Measurements from ENCODE around the gene SRCAP.

The SRCAP gene

DNA sequence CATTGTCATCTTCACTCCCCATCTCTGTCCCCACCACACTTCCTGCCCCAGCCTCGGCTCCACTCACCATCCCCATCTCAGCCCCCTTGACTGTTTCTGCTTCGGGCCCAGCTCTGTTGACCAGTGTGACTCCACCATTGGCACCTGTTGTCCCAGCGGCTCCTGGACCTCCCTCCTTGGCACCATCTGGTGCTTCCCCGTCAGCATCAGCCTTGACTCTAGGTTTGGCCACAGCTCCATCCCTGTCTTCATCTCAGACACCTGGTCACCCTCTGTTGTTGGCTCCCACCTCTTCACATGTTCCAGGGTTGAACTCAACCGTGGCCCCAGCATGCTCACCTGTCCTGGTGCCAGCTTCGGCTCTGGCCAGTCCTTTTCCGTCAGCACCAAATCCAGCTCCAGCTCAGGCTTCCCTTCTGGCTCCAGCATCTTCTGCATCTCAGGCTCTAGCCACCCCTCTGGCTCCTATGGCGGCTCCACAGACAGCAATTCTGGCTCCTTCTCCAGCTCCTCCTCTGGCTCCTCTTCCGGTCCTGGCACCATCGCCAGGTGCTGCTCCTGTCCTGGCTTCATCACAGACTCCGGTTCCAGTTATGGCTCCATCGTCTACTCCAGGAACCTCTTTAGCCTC lies 24.9 kb downstream of the SRCAP start:
- Histone ChIP-seq H3K4me1 (ENCODE audit: control insufficient read depth, insufficient read depth, low read length) (no peaks in the 10 kb centered on the region), H3K27ac (ENCODE audit: extremely low read depth, low read depth, low read length) (no peak overlapping the region), H3K36me3 (ENCODE audit: control insufficient read depth in 2 of 2, insufficient read depth in 1 of 2, low read length in 2 of 2) (peaks cover 67 to 98% of the 10 kb centered on the region in 2 experiments), H3K4me3 (ENCODE audit: low read depth, low read length) (no peak overlapping the region), H3K9me3 (ENCODE audit: control insufficient read depth, insufficient read depth, low read depth, low read length) (no peaks in the 10 kb centered on the region)
- ChIA-PET POLR2A (interaction anchor here (0.5 to 1.9 kb wide), 8 partner anchors 9 to 309 kb away, joined by 3 to 8 read pairs (median 3); partner anchors contain the start of genes PHKG2 and SRCAP), CTCF (interaction anchor here (0.6 to 1.5 kb wide), 2 partner anchors 21 to 928 kb away, joined by 3 read pairs; no protein-coding TSS in a partner anchor)
- peak; percentile 82 for TF ChIP-seq SCRT2 (tag by site-specific recombination; IDR thresholded peaks at IDR 0.05)
- TF ChIP-seq ZNF214 (tag by site-specific recombination; IDR thresholded peaks at IDR 0.05; ENCODE audit: borderline replicate concordance): no peak
- no peak for TF ChIP-seq ELK4 (IDR thresholded peaks at IDR 0.05; ENCODE audit: borderline replicate concordance, low read depth, low read length)
- no peak for TF ChIP-seq ZNF10 (tag by site-specific recombination; IDR thresholded peaks at IDR 0.05)
- no peak for TF ChIP-seq KLF10 (tag by site-specific recombination; IDR thresholded peaks at IDR 0.05)
- TF ChIP-seq ZNF660 (tag by site-specific recombination; IDR thresholded peaks at IDR 0.05): no peak
- TF ChIP-seq ZNF362 (tag by site-specific recombination; IDR thresholded peaks at IDR 0.05): no peak
- no peak for TF ChIP-seq ZNF211 (tag by site-specific recombination; IDR thresholded peaks at IDR 0.05; ENCODE audit: low read depth)
- TF ChIP-seq ZNF600 (tag by site-specific recombination; IDR thresholded peaks at IDR 0.05): peak; percentile 44
- TF ChIP-seq ZNF48 (tag by site-specific recombination; IDR thresholded peaks at IDR 0.05): no peak
- TF ChIP-seq, protein P1, sequence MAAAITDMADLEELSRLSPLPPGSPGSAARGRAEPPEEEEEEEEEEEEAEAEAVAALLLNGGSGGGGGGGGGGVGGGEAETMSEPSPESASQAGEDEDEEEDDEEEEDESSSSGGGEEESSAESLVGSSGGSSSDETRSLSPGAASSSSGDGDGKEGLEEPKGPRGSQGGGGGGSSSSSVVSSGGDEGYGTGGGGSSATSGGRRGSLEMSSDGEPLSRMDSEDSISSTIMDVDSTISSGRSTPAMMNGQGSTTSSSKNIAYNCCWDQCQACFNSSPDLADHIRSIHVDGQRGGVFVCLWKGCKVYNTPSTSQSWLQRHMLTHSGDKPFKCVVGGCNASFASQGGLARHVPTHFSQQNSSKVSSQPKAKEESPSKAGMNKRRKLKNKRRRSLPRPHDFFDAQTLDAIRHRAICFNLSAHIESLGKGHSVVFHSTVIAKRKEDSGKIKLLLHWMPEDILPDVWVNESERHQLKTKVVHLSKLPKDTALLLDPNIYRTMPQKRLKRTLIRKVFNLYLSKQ (tag by site-specific recombination; IDR thresholded peaks at IDR 0.05; ENCODE audit: borderline replicate concordance): no peak
- no peak for TF ChIP-seq ZSCAN30 (tag by site-specific recombination; IDR thresholded peaks at IDR 0.05)
- TF ChIP-seq, protein P2, sequence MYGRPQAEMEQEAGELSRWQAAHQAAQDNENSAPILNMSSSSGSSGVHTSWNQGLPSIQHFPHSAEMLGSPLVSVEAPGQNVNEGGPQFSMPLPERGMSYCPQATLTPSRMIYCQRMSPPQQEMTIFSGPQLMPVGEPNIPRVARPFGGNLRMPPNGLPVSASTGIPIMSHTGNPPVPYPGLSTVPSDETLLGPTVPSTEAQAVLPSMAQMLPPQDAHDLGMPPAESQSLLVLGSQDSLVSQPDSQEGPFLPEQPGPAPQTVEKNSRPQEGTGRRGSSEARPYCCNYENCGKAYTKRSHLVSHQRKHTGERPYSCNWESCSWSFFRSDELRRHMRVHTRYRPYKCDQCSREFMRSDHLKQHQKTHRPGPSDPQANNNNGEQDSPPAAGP (tag by site-specific recombination; IDR thresholded peaks at IDR 0.05): no peak
- TF ChIP-seq OSR2 (tag by site-specific recombination; IDR thresholded peaks at IDR 0.05): no peak
- TF ChIP-seq TRIM28 (IDR thresholded peaks at IDR 0.05; ENCODE audit: borderline replicate concordance, low read length): no peak
- no peak for TF ChIP-seq BCL6B (tag by site-specific recombination; IDR thresholded peaks at IDR 0.05)
- no peak for TF ChIP-seq ZBTB20 (tag by site-specific recombination; IDR thresholded peaks at IDR 0.05)
- TF ChIP-seq SCRT1 (tag by site-specific recombination; IDR thresholded peaks at IDR 0.05; ENCODE audit: borderline replicate concordance): peak; percentile 47; the same call in 1 of the 2 replicates
- TF ChIP-seq ZNF433 (tag by site-specific recombination; IDR thresholded peaks at IDR 0.05; ENCODE audit: low read depth): no peak
- no peak for TF ChIP-seq ZNF26 (tag by site-specific recombination; IDR thresholded peaks at IDR 0.05)
- TF ChIP-seq ZNF654 (tag by site-specific recombination; IDR thresholded peaks at IDR 0.05; ENCODE audit: low read depth): no peak
- TF ChIP-seq BCL11B (tag by site-specific recombination; IDR thresholded peaks at IDR 0.05; ENCODE audit: low read depth): no peak
- no peak for TF ChIP-seq ZNF76 (tag by site-specific recombination; IDR thresholded peaks at IDR 0.05; ENCODE audit: borderline replicate concordance, low read depth)
- no peak for TF ChIP-seq ZNF624 (tag by site-specific recombination; IDR thresholded peaks at IDR 0.05)
- no peak for TF ChIP-seq SP3 (tag by site-specific recombination; IDR thresholded peaks at IDR 0.05)
- TF ChIP-seq, protein P3, sequence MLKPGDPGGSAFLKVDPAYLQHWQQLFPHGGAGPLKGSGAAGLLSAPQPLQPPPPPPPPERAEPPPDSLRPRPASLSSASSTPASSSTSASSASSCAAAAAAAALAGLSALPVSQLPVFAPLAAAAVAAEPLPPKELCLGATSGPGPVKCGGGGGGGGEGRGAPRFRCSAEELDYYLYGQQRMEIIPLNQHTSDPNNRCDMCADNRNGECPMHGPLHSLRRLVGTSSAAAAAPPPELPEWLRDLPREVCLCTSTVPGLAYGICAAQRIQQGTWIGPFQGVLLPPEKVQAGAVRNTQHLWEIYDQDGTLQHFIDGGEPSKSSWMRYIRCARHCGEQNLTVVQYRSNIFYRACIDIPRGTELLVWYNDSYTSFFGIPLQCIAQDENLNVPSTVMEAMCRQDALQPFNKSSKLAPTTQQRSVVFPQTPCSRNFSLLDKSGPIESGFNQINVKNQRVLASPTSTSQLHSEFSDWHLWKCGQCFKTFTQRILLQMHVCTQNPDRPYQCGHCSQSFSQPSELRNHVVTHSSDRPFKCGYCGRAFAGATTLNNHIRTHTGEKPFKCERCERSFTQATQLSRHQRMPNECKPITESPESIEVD (tag by site-specific recombination; IDR thresholded peaks at IDR 0.05): no peak
- TF ChIP-seq, protein P4, sequence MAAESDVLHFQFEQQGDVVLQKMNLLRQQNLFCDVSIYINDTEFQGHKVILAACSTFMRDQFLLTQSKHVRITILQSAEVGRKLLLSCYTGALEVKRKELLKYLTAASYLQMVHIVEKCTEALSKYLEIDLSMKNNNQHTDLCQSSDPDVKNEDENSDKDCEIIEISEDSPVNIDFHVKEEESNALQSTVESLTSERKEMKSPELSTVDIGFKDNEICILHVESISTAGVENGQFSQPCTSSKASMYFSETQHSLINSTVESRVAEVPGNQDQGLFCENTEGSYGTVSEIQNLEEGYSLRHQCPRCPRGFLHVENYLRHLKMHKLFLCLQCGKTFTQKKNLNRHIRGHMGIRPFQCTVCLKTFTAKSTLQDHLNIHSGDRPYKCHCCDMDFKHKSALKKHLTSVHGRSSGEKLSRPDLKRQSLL (tag by site-specific recombination; IDR thresholded peaks at IDR 0.05): peak; percentile 96; the same call in 1 of the 2 replicates
- TF ChIP-seq ZFP37 (tag by site-specific recombination; IDR thresholded peaks at IDR 0.05): no peak

Data from HEK293 (cell line).